KG1 (cell line): Measurements from ENCODE around the gene PCBD2.
"Not testable (repeated sequence)": the region's sequence is repeated elsewhere in the genome, so short reads cannot be mapped to it uniquely, and the experiment has no call there.

Source experiments
- DNase-seq: peaks from one replicate; lab custom pipeline; 2025; lab: John Stamatoyannopoulos, UW

Gene PCBD2

DNA sequence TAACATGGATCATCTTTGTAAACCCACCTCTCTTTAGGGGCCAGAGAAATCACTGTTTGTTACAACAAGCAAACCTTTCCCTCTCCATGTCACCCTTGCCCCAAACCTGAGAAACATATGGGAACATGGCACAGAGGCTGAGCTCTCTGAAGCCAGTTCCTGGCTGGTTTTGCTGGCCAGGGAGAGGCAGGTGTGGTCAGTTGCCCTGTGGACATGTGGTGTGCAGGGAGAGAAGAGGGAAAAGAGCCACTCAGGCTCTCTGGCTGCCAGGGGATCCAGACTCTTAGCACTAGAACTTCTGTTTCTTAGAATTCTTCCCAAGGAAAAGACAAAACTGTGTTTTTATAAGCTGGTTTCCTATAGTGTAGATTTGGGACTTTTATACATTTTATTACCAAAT lies 58.2 kb downstream of the PCBD2 start:
- no peak for DNase-seq

DNA sequence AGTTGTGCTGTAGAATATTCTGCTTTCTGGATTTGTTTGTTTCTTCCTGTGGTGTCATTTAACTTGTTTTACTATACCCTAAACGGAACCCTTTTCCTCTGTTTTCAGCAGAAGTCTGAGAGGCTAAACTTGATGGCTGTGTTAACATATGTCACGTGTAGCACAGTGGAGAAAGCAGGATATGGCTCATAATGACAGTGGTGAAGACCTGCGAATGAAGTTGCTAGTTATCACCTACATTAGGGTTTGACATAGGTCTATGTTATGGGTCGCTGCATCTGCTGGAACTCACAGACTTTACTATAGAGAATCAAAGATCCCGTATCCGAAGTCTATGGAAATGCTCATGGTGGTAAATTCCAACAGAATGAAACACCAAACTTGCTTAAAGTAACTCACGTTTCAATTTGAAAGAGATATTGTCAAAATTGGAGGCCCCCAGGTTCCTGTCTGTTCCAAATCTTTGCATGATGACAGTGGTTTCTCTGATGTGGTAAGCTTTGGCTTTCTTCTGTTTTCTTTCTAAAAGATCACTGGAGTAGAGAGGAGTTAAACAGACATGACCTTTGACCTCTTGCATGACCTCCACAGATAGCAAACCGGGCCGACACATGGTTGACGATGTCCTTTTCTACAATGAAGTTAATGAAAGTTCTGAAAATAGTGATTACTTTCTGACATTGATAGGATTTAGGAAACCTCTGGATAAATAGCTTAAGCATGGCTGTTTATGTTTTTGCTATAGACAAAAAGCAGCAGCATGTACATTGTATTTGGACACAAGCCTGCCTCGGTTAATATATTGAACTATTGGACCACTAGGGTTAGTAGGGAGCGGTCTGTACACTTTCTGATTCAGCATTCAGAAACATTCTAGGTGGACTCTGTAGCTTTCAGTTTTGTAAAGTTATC lies 59.7 kb downstream of the PCBD2 start:
- DNase-seq, result no peak

DNA sequence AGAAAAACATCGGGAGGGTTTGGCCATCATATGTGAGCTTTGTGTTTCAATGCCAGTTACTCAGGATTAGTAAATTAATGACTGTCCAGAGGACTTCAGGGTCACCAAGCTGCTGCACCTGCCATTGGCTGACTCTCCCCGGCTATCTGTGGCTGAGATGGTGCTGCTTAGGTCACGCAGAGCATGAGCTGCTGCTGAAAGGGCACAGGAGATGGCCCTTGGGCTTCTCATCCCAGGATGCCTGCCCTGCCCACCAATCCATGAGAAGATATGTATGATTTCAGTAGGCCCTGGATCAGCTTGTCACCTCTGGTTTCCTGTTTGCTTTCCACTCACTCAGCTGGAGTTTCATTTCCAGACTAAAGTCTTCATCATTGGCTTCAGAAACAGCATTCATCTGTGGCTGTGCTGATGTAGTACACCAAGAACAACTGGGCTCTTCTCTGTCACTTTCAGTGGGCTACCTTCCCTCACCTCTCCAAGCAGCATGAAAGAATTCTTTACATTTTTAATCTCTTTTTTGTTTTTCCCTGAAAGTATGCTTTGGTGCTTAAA lies 60.4 kb downstream of the PCBD2 start:
- DNase-seq, result no peak

DNA sequence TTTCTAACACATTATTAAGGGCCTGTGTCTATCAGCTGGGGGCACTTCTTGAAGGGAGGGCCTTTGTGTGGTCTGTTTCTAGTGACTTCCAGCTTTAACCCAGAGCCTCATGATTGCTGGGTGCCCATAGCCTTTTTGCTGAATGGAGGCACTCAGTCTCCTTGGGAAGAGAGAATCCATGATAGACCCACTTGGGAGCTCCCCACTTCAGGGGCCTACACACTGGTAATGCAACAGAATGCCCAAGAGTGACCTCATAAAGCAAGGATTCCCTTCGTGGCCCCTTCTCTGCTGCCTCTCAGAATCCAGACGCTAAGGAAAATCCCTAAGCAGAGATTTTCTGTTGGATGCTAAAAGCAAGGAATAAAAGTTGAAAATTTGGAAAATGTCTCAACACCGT lies 62.7 kb downstream of the PCBD2 start, which contains the start of gene CATSPER3:
CATSPER3 (plus strand) TSS at position 301 of the 400 bp plus-strand sequence; CDS start at position 386, 85 bp downstream.
- DNase-seq, result no peak

DNA sequence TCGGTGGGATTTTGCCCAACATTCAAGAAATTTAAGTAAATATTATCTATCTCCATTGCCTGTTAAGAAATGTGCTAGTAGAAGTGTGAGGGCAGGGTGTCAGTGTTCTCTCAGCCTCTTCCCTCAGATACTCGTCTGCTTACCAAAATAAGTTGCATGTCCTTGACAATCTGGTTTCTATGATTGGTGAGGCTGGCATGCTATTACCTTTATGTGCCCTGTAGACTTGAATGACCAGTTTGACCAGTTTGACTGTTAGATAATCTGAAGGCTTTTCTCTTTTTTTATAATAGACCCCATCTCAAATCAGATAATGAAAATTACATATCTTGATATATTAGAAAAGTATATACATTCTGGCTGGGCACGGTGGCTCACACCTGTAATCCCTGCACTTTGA lies 63.1 kb downstream of the PCBD2 start:
- no peak for DNase-seq

DNA sequence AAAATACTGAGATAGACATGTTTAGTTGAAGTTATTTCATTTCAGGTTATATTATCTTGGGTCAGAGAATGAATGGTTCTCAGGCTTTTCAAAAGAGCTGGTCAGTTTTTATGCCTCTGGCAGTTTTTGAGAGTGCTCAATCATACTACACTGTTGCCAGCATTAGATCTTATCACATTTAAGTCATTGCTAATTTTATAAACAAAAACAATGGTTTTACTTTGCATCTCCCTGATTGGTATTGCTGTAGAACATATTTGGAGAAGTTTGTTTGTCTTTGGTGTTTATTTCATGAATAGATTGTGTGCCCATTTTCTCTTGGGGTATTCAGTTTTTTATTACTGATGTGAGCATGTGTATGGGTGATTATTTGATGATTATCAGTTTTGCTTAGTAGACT lies 64.2 kb downstream of the PCBD2 start:
- no peak for DNase-seq

DNA sequence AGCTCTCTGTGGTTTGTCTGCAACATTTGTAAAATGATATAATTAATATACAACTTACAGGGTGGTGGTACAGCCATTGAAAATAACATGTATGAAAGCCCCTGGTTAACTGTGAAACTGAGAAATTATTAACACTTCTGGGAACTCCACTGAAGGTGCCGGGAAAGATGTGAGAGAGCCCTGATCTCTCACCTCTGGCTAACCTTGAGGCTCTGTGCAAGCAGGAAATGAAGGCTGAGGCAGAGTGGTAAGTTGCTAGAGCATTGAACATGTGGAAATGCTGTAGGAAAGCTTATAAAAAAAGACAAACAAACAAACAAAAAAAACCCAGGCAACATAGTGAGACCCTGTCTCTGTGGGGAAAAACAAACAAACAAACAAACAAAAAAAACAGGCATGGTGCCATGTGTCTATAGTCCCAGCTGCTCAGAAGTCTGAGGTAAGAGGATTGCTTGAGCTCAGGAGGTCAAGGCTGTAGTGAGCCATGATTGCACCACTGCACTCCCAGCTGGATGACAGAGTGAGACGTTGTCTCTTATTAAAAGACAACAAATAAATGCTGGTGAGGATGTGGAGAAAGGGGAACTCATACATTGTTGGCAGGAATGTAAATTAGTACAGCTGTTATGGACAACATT lies 70.3 kb downstream of the PCBD2 start:
- no peak for DNase-seq

DNA sequence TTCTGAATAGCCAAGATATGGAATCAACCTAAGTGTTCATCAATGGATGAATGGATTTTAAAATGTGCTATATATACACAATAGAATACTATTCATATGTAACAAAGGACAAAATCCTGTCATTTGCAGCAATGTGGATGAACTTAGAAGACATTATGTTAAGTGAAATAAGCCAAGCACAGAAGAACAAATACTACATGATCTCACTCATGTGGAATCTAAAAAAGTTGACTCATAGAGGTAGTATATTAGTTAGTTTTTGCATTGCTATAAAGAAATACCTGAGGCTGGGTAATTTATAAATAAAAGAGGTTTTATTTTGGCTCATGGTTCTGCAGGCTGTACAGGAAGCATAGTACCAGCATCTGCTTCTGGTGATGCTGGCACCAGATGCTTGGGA lies 70.9 kb downstream of the PCBD2 start:
- DNase-seq, result no peak

DNA sequence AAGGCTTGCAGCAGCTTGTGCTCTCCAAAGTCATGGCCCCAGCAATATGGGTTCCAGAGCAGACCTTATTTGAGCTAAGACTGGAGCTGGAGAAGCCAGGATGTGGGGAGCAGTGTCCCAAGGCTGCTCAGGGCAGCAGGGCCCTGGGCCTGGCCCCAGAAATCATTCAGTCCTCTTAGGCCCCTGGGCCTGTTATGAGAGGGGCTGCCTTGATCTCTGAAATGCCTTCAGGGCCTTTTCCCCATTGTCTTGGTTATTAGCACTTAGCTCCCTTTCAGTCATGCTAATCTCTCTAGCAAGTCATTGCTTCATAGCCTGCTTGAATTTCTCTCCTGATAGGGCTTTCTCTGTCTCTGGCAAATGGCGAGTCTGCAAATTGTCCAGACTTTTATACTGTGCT lies 71.9 kb downstream of the PCBD2 start:
- no peak for DNase-seq

DNA sequence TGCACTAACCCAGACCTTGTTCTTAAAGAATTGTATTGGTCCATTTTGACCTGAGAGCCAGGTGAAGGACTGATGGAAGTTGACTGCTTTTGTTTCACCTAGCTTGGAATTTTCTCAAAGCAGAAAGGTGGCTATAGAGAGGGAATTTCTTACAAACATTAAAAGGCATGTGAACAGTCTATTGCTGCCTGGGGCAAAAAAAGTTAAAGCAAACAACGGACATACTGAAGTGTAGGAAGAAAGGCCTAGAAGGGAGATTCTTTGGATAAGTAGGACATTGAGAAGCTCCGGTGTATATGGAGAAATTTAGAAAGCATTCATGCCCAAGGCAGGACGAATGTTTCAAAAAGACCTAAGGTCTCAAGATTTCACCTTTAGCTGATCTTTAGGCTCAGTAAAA lies 74.5 kb downstream of the PCBD2 start:
- DNase-seq, result no peak

DNA sequence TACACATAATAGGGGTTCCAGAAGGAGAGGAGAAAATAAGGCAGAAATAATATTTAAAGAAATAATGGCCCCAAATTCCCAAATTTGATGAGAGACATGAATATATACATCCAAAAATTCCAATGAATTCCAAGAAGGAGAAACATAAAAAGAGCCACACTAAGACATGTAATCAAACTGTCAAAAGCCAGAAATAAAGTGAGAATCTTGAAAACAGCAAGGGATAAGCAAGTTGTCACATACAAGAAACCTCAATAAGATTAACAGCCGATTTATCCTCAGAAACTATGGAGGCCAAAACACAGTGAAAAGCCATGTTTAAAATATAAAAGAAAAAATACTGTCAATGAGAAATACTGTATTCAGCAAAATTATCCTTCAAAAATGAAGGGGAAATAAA lies 77.3 kb downstream of the PCBD2 start:
- no peak for DNase-seq

DNA sequence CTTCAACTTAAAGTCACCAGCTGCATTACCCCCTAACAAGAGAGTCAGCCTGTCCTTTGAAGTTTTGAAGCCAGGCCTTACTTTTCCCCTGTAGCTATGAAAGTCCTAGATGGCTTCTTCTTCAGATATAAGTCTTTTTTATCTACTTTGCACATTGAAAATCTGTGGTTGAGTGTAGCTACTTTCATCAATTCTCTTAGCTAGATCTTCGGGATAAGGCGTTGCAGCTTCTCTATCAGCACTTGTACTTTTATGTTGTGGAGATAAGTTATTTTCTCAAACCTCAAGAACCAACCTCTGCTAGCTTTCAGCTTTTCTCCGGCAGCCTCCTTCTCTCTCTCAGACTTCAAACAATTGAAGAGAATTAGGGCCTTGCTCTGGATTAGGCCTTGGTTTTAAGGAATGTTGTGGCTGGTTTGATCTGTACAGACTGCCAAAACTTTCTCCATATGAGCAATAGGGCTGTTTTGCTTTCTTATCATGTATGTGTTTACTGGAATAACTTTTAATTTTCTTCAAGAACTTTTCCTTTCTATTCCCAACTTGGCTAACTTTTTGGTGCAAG lies 84.4 kb downstream of the PCBD2 start:
- no peak for DNase-seq

DNA sequence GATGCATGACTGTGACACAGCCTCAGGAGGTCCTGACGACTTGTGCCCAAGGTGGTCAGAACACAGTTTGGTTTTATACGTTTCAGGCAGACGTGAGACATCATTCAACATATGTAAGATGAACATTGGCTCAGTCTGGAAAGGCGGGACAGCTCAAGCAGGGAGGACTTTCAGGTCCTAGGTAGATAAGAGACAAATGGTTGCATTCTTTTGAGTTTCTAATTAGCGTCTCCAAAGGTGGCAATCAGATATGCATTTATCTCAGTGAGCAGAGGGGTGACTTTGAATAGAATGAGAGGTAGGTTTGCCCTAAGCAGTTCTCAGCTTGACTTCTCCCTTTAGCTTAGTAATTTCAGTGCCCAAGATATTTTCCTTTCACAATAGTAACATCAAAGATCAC lies 85.3 kb downstream of the PCBD2 start:
- not testable (repeated sequence) for DNase-seq

DNA sequence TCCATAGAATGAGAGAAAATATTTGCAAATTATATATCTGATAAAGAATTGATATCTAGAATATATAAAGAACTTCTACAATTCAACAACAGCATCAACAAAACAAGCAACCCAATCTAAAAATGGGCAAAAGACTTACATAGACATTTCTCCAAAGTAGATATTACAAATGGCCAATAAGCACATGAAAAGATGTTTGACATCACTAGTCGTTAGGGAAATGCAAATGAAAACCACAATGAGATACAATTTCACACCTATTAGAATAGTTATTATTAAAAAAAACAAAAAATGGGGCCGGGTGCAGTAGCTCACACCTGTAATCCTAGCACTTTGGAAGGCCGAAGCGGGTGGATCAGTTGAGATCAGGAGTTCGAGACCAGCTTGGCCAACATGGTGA lies 87.2 kb downstream of the PCBD2 start:
- DNase-seq, result no peak

DNA sequence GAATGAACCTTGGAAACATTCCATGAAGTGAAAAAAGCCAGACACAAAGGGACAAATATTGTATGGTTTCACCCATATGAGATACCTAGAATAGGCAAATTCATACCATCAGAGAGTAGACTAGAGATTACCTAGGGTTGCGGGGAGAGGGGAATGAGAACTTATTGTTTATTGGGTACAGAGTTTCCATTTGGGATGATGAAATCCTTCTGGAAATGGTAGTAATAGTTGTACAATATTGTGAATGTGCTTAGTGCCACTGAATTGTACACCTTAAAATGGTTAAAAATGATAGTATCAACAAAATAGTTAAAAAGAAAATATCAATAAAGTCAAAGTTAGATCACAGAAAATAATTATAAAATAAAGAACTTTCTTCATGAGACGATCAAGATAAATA lies 88.2 kb downstream of the PCBD2 start:
- no peak for DNase-seq

DNA sequence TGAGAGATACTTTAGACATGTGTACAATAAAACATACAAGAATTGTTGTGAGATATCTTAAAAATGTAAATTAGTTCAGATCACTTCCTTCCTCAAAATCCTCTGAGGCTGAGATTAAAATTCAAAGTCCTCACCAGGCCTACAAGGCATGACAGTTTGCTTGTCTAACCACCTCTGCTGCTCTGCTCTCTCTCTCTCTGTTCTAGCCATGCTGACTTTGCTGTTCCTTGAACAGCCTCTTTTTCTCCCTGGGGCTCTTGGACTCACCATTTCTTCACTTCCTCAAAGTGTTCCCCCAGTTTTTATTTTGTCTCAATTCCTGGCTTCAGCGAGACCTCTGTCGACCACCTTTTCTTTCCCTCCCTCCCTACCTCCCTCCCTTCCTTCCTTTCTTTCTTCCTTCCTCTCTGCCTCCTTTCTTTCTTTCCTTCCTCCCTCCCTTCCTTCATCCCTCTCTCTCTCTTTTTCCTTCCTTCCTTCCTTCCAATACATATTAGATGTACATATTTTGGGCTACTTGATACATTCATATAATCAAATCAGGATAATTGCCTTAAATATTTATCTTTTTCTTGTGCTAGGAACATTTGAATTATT lies 89.7 kb downstream of the PCBD2 start:
- DNase-seq, result no peak

DNA sequence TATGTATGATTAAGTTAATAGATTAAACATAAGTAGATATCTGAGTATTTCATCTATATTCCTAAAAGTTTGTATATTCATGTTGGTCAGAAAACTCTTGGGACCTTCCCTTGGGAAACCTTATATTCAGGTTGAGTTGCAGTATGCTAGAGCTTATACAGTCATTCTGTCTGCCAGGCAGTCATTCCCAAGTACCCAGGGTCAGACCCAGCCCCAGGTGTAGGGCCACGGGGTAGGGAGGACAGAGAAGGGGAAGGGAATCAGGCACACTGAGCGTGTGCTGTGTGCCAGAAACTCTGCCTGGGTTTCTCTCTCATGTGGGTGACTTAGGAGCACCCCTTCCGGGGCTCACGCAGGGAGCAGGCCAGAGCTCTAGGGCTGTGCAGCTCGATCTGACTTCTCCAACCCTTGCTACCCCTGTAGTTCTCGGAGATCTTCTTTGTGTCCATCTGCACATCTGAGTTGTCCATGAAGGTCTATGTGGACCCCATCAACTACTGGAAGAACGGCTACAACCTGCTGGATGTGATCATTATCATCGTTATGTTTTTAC lies 91.0 kb downstream of the PCBD2 start:
- DNase-seq, result no peak

DNA sequence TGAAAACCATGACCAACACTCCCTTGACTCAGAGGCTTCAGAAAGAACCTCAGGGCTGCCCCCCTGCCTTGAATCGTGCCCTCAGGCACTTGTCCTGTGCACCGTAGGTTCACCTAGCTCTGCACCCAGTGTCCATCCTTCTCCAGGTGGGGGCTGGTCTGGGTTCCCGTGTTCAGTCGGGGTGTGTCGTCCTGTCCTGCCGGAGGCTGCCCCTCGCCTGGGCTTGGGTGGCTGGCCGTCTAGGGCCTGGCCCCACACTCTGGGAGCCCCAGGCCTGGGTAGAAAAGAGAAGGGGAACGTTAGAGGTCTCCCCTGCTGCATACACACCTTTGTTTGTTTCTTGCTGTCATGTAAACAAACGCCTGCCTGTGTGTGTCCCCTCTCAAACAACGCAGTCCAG lies 92.1 kb downstream of the PCBD2 start:
- no peak for DNase-seq

DNA sequence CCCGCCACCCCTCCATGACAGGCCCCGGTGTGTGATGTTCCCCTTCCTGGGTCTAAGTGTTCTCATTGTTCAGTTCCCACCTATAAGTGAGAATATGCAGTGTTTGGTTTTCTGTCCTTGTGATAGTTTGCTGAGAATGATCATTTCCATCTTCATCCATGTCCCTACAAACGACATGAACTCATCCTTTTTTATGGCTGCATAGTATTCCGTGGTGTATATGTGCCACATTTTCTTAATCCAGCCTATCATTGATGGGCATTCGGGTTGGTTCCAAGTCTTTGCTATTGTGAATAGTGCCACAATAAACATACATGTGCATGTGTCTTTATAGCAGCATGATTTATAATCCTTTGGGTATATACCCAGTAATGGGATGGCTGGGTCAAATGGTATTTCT lies 93.1 kb downstream of the PCBD2 start:
- not testable (repeated sequence) for DNase-seq

DNA sequence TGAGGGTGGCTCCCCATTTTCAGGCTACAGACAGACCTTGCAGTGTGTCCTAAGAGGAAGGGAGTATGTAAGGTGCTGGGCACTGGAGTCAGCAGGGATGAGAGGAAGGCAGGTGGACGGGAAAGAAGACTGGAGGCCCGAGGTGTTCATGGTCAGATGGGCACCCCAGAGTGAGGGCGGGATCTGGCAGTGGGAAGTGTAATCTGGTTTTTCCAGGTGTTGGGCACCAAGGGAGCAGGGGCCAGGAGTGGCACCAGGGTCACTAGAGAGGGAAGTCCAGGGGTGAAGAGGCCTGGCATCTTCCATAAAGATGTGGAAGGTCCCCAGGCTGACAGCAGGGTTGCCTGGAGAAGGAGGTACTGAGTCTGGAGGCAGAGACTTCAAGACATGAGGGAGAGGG lies 99.4 kb downstream of the PCBD2 start:
- no peak for DNase-seq

DNA sequence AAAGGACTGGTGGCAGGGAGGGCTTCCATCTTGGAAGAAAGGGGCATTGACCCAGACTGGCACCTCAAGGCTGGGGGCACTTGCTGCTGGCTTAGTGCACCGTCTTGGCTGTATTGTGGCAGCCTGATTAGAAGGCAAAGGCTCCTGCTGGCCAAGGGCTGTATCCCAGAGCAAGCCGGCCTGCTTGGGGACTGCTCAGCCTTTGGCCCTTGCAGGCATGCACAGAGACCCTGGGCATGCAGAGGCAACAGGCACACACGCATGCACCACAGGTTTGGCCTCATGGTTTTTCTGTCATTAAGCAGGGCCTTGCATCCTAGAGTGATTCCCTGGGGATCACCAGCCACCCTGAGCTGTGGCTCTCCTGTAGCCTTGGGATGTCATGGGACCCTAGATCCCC lies 100.1 kb downstream of the PCBD2 start:
- no peak for DNase-seq

DNA sequence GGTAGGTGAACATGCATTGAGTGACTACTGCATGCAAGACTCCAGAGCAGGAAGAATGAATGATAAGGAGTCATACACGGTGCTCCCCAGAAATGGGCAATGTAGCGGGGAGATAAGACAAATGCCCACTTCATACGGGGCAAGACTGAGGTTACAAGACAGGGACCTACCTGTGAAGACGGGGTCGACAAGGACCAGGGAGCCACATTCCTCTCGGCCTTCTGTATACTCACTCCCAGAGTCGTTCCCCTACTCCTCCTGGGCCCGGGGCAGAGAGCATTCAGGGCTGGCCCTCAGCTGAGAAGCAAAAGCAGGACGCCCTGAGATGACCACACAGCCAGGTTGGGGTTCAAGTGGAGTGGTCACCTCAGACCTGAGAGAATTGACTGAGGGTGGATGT lies 102.4 kb downstream of the PCBD2 start:
- no peak for DNase-seq
